ENCODE data around the gene EML1. TPM values are rescaled to one million over a fixed set of nuclear protein-coding genes. Genes with fewer than 3 reads are reported as not detected.
A peak's percentile ranks its signal among the peaks of the same experiment; 100 is the strongest.

The EML1 gene
- total and polyA plus RNA-seq, 10 donors: 1.8 to 15.5 (median 6.0) TPM

GRCh38 chr14:99769799-99770198 lies 23.4 kb upstream of the EML1 start:
- no peaks in the 10 kb centered on the region for H3K36me3 ChIP-seq
- H3K4me3 ChIP-seq: no peak overlapping the region
- H3K27me3 ChIP-seq (replicated peaks in 1 of 7): peaks cover 0 to 14% (median 0%) of the 10 kb centered on the region in 7 donors
- intact Hi-C loops (cut with DNase I; ENCODE audit: low total_unique reads): no loop called here
- TF ChIP-seq POLR2A (IDR thresholded peaks at IDR 0.05) (no peak), CTCF (IDR thresholded peaks at IDR 0.05 in 8 of 11, conservative IDR thresholded peaks at IDR 0.05 in 3 of 11) (no peak), POLR2AphosphoS5 (IDR thresholded peaks at IDR 0.05) (no peak)
- no peak overlapping the region for H3K27ac ChIP-seq
- H3K4me1 ChIP-seq: peaks cover 0 to 12% (median 0%) of the 10 kb centered on the region in 6 donors
- no peaks in the 10 kb centered on the region for H3K9me3 ChIP-seq
- WGBS, 5 donors: 71 to 88% (median 83%) methylated on average over 3 of the region's 3 CpGs
- DNase-seq: no peak

- Histone ChIP-seq H3K36me3 (no peaks in the 10 kb centered on the region), H3K4me3 (no peak overlapping the region), H3K9me3 (no peaks in the 10 kb centered on the region), H3K4me1 (peaks cover 0 to 13% (median 0%) of the 10 kb centered on the region in 6 donors), H3K27me3 (replicated peaks in 1 of 7) (peaks cover 0 to 24% (median 0%) of the 10 kb centered on the region in 7 donors), H3K27ac (no peak overlapping the region)
- no peak for DNase-seq
- WGBS, 5 donors: 87 to 93% (median 88%) methylated on average over 8 of the region's 8 CpGs
- no peak for TF ChIP-seq POLR2A (IDR thresholded peaks at IDR 0.05)
- TF ChIP-seq POLR2AphosphoS5 (IDR thresholded peaks at IDR 0.05): no peak
- TF ChIP-seq CTCF (IDR thresholded peaks at IDR 0.05 in 8 of 11, conservative IDR thresholded peaks at IDR 0.05 in 3 of 11): no peak
- intact Hi-C loops (cut with DNase I; ENCODE audit: low total_unique reads): no loop called here
Measured at GRCh38 chr14:99772371-99773283, 20.6 kb upstream of the EML1 start.

- no peak for DNase-seq
- TF ChIP-seq CTCF (IDR thresholded peaks at IDR 0.05 in 8 of 11, conservative IDR thresholded peaks at IDR 0.05 in 3 of 11): no peak
- no peak for TF ChIP-seq POLR2A (IDR thresholded peaks at IDR 0.05)
- no peak for TF ChIP-seq POLR2AphosphoS5 (IDR thresholded peaks at IDR 0.05)
- H3K36me3 ChIP-seq: no peaks in the 10 kb centered on the region
- H3K27me3 ChIP-seq (replicated peaks in 1 of 7): peaks cover 0 to 28% (median 0%) of the 10 kb centered on the region in 7 donors
- H3K9me3 ChIP-seq: peaks cover 0 to 8% (median 5%) of the 10 kb centered on the region in 8 donors
- 78 to 93% (median 83%) methylated on average over 25 to 26 of the region's 26 CpGs for WGBS, 5 donors
- H3K27ac ChIP-seq: peak overlapping the region in 6 of 8 donors; percentile 11 to 45 (median 37)
- intact Hi-C loops (cut with DNase I; ENCODE audit: low total_unique reads): no loop called here
- H3K4me3 ChIP-seq: no peak overlapping the region
- peaks cover 0 to 13% (median 0%) of the 10 kb centered on the region in 6 donors for H3K4me1 ChIP-seq
Measured at GRCh38 chr14:99773521-99774497, 19.4 kb upstream of the EML1 start.

All from spleen (tissue), 11 donors.